GM19395 (cell line): ENCODE measurements around the gene PSMD3.

Experiments
- ATAC-seq: cut with Tn5 transposase; IDR thresholded peaks from one replicate; pipeline ENCODE4 v1.9.1; 2021; ENCODE audit warnings: mild to moderate bottlenecking, moderate library complexity; ENCODE audit not compliant: unreplicated experiment

The PSMD3 gene

DNA sequence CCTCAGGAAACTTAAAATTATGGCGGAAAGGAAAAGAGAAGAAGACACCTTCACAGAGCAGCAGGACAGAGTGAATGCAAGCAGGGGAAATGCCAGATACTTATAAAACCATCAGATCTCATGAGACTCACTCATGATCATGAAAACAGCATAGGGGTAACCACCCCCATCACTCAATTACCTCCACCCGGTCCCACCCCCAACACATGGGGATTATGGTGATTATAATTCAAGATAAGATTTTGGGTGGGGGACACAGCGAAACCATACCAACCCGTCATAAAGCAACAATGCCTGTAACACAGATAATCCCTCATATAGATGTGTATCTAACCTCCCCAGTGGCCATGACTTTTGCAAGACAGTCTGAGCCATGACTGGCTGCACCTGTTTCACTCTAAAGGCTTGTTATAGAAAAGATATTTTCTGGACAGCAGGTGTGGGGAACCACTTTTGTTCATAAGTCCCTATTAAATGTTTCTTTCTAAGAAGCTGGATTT lies 24.8 kb upstream of the PSMD3 start:
- no peak for ATAC-seq

DNA sequence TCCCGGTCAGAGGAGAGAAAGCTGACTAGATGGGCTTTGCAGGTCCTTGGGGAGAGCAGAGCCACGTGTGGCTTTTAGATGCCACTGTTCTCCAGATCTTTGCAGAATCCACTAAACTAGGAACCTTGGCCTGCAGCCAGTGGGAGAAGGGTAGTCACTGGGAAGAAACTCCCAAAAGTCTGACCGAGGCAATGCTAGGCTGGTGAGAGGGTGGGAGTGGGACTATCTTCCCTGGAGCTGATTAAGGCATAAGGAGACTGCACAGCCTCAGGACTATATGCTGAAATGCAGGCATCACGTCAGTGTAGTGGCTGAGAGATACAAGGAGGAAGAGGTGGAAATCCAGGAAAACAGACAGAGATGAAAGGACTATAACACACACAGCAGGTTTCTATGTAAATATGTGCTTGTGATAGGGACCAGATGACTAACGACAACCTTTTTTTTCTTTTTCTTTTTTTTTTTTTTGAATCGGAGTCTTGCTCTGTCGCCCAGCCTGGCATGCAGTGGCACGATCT lies 20.0 kb upstream of the PSMD3 start:
- ATAC-seq: no peak

DNA sequence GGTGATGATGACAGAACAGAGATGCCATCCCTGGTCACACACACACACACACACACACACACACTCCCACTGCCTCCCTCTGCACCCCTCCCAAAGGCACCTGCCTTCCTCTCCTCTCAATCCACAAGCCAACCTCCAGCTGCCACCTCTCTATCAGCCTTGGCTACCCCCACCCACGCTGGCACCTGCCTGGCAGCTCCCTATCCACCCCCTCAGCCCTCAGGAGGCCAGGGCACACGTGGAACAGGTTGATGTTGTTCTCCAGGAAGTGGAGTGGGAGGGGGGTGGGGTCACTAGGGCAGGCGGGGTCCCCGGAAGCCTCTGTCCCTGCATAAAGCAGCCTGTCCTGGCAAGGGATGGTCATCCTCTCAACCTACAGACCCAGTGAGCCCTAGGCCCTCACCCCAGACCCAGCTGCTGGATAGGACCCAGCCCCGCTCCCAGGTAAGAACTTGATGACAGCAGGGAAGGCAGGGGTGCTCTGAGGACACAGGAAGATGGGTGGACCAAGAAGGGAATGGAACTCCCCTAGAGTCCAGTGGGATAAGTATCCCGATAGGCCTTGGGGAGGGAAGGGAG lies 17.9 kb upstream of the PSMD3 start, which contains the start of gene GSDMA:
Gene GSDMA (plus strand): TSS at position 363 of the 579 bp plus-strand sequence. CDS start 2,684 bp downstream, outside the sequence.
- no peak for ATAC-seq

DNA sequence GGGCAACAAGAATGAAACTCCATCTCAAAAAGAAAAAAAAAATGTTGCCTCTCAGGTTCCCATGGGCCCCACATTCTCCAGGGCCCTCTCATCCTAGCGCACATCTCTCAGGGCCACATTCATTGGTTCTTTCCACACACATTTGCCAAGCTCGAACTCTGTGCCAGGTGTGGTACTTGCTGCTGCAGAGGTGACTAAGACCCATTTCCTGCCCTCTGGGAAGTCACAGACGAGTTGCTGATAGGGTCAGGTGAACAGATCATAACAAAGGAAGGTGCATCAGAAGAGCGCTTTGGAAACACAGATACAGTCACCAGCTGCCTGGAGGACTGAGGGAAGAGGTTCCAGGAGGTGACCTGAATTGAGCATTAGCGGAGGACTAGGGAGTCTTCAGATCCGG lies 16.8 kb upstream of the PSMD3 start:
- no peak for ATAC-seq

DNA sequence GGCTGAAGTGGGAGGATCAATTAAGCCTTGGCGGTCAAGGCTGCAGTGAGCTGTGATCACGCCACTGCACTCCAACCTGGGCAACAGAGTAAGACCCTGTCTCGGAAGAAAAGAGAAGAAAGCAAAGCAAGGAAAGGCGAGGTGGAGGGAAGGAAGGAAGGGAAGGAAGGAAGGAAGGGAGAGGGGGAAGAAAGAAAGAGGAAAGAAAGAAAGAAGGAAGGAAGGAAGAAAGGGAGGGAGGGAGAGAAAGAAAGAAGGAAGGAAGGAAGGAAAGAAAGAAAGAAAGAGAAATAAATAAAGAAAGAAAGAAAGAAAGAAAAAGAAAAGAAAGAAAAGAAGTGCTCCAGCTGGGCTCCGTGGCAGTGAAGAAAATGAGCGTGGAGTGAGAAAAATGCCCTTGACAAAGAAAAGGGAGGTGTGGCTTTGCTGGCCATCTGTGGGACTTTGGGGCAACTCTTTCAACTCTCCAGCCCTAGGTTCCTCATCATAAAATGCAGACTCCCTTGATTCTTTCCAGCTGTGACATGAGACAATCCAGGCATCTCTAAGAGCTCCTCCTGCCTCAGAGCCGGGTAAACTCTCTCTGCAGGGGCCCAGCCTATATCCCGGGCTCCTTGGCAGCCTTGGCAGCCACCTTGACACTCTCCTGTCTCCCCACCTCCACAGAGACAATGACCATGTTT lies 15.4 kb upstream of the PSMD3 start:
- no peak for ATAC-seq

DNA sequence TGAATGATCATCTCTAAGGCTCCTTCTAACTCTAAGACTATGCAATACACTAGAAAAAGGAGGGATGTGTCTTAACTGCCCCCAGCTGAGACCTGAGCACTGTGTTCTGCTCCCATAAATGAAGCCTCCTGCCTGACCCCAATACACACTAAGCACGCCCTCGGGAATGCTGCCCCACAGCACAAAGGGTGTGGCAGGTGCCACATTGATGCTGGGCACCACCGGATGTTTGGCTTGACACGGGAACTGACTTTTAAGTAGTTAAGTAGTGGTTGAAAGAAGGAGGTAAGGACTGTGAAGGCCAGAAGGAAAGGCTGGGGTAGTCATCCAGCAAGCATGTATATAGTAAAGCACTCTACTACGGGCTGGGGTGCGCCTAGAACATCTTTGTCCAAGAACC lies 13.8 kb upstream of the PSMD3 start:
- no peak for ATAC-seq

DNA sequence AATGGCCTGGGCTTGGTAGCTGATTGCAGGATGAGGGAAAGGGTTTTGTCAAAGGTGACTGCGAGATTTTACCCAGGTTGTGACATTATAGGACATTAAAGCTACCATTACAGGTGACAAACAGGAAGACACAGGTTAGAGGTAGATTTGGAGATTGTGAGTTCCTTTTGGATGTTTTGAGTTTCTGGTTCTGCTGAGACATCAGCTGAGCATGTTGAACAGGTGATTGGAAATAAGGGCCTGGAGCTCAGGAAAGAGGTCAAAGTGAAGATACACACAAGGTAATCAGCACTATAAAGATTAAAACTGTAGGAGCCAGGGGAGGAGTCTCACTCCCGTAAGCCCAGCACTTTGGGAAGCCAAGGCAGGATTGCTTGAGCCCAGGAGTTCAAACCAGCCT lies 11.8 kb upstream of the PSMD3 start:
- no peak for ATAC-seq

DNA sequence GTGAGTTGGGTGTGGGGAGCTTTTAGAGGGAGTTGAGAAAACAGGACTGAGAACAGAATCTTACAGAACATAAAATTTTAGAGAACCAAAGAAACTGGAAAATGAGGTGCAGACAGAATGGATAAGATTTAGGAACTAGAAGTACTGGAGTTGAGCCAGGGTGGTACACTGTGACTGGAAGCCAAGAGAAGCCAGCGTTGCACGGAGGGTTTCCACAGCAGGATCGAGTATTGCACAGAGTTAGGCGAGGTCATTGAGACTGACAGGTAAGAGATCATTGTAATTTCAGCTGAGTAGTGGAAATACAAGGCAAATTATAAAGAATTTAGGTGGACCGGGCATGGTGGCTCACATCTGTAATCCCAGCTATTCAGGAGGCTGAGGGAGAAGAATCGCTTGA lies 11.2 kb upstream of the PSMD3 start:
- no peak for ATAC-seq

DNA sequence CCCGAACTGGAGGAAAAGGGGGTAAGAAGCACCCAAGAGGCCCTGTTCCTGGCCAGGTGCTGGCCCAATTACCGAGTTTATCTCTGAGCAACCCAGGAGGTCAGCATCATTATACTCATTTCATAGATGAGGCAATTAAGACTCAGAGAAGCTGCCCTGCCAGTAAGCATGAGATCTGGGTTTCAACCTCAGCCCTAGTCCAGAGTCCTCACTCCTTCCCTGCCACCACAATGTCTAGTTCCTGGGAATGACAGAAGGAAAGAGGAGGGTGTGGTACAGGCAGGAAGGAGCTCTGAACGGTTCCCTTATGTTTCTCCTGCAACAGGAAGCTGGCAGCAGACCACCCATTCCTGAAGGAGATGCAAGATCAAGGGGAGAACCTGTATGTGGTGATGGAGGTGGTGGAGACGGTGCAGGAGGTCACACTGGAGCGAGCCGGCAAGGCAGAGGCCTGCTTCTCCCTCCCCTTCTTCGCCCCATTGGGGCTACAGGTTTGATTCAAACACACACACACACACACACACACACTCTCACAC lies 10.4 kb upstream of the PSMD3 start:
- no peak for ATAC-seq

DNA sequence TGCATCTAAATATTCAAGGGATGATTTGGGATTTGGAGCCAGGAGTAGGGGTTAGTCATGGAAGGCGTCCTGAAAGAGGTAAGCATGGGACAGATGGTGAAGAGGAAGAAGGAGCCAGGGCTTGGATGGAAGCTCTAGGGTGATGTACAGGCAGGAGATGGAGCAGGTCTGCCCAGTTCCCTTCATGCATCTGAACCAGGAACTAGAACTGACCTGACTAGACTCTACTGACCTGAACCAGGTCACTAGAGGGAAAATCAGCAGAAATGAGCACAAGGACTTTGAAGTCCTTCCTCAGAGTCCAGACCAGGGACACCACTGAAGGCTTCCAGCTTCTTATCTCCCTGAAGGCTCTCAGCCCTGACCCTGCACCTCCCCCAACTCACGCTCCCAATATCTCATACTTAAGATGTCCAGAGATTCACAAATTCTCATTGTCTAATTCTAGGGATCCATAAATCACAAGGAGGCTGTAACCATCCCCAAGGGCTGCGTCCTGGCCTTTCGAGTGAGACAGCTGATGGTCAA lies 9.5 kb upstream of the PSMD3 start:
- ATAC-seq: no peak

DNA sequence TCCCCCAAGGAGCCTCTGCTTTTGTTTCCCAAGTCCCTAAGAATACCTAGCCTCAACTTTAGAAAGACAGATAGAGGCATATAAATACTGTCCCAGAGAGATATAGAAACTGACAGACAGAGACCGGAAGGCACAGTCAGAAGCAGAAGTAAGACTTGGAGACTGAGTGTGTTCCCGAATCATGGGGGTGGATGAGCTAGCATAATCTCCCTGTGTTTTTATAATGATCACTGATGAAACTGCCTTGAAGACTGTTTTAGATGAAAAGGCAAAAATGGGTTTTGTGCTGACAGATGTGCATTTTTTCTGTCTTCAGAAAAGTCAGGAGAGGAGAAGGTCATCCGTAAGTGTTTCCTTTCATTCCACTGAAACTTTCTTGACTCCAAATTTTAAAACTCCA lies 8.3 kb upstream of the PSMD3 start:
- no peak for ATAC-seq

DNA sequence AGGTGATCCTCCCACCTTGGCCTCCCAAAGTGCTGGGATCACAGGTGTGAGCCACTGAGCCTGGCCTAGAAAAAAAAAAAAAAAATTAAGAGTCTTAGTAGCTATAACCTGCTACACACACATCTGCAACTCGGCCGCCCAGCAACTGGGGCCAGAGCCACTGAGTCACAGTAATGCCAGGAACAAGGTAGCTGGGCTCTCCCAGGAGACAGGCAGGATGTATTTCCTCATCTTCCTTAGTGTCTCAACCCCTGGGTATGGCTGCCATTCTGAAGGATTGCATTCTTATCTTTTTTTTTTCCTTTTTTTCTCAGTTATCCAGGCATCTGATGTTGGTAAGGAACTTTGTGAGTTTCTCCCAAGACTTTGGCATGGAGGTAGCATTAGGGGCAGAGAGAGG lies 7.1 kb upstream of the PSMD3 start:
- no peak for ATAC-seq

DNA sequence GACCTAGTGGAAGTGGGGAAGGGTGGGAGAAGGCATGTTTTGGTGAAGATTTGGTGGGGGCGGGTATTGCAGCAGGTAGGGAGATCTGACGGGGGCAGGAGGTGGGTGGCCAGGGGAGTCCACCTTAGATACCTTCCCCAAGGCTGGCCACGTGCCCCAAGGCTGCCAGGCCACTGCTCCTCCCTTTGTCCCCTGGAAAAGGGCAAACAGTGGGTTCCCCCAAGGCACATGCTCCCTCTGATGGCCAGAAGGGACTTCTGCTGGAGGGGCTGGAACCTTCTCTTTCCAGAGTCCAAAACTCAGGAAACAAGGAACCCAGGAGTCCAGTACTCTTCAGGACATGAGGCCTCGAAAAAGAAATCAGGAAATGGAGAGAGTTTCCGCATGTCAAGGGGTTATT lies 6.2 kb upstream of the PSMD3 start:
- ATAC-seq: no peak

DNA sequence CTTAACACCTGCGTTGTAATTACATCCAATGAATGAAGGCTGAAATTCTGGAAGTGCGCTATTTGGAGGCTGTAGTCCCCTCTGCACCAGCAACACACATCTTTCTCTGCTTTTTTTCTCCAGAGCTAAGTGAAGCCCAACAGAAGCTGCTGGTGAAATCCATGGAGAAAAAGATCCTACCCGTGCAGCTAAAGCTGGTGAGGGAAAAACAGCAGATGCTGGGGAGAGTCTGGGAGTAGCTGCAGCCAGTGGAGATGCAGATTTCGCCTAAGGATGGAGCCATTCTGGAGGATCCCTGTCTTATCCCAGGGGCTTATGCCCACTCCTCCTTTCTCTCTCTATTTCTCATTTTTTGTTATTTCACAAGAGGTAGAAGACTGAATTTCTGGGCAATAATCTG lies 4.8 kb upstream of the PSMD3 start:
- ATAC-seq: no peak

DNA sequence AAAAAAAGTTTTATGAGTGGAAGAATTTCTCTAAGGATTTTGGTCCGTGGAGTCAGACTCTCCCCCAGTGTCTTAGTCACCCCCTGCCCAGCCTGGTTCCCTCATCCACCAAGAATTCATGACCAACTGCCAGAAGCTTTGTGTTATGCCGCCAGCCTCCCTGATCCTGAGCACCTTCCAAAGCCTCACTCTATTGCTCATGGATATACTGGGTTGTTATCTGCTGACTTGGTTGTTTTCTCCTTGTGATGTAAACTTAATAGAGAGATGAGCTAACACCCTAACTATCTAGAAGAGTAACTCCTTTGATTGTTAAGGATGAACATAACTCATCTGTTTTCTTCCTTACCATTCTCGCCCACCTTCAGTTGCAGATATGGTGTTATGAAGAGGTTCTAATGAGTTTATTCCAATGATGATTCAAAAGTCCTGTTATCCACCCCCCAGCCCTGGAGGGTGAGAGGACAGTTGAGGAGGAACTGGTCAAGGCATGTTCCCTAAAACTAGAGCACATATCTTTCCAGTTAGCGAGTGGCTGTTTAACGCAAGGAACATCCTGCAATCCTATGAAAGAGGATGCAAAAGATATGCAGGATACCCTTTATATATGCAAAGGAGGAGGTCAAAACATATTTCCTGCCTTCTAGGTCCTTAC lies 1.5 kb upstream of the PSMD3 start:
- ATAC-seq: no peak

DNA sequence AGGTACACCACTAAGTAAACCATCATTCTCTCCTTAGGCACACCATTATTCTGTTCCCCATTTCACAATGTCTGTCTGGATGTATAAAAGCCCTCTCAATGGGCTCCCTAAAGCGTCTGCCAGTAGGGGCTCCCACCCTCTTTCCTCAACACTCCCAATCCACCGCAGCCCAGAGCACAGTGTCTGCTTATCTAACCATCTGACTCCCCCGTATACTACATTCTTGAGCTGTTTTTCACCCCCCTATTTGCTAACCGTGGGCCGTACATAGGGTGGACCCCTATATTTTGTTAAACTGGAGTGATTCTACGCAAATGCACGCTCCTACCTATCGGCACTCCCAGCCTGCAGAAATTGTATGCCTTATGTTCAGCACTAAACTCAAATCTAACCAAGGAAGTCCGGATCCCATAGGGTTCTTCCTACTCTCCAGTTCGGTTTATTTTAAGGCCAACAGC lies 685 bp upstream of the PSMD3 start:
- ATAC-seq: peak; percentile 23

DNA sequence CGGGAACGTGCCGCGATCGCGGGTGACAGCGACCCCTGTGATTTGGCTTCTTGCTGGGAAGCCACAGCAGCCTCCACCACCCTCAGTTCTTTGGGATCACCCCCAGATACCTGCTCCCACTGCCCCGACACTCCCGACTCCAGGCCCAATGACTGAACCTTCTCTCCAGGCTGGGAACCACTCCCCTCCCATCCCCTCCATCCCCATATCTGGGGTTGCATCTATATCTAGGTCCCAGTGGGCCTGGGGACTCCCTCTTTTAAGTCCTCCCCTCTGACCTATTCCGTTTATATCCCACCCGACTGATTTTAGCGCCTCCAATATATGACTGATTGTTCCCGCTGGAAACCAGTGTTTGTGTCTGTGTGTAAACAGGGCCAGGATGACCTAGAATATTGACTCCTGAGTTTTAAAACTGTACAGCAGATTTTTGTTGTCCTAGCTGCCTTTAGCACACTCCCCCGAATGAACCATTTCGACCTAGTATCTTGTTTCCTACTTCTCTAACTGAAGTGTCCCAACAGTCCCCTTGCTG lies 667 bp downstream of the PSMD3 start:
- ATAC-seq: no peak

DNA sequence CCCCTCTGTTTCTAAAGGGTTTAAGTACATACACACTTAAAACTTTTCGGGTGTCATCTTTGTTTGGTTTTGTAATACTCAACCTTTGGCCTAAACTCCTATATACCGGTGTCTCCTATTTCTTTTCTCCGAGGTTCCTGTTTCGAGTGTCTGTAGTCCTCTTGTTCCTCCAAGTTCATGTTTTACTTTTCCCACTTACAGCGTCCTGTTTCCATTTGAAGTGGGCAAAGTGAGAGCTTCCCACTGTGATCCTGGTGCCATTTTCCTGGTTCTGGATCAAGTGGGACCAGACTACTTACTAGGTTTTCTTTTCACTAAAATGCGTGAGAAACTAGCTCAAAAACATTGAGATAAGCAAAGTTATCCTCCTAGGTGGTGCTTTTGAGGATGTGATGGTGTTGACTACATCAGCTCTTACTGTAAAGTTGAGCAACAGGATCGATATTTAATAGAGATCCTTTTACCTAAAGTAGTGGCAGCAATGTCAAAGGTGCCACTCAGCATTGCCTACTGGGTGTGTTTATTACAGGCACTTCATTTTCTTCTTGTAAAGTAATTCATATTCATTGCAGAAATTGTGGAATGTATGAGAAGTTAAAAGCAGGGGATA lies 1.3 kb downstream of the PSMD3 start:
- ATAC-seq: no peak

DNA sequence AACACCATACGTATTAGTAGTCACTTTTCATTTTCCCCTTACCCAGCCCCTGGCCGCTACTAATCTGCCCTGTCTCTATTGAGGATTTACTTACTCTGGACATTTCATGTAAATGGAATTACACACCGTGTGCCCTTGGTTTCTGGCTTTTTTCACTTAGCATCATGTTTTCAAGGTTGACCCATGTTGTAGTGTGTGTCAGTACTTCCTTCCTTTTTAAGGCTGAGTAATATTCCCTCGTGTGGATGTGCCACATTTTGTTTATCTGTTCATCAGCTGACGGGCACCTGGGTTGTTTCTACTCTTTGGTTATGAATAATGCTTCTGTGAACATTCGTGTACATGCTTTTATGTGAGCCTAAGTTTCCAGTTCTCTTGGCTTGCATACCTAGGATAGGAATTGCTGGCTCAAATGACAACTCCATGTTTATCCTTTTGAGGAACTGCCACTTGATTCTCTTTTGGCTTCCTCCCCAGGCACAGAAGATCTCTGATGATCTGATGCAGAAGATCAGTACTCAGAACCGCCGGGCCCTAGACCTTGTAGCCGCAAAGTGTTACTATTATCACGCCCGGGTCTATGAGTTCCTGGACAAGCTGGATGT lies 7.7 kb downstream of the PSMD3 start:
- ATAC-seq: no peak

DNA sequence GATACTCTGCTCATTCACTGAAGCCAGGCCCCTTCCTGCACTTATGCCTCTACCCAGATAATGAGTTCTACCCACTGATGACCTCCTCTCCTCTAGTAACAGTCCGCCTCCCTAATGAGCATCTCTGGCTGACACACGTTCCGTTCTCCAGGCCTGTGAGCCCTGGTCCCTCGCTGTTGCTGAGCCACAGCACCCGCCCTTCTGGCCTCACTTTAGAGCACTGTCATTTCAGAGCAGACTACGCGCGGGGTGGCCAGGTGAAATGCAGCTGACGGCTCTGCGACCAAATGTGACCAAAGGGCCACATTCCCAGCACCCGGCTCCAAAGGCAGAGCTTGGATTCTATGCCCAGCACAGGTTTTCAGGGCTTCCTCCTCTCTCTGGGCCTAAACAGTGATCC lies 13.8 kb downstream of the PSMD3 start:
- no peak for ATAC-seq
